NCI-H187 treated with DMSO at 0.1 percent for 48 hours (cell line): Measurements from ENCODE around the gene GAGE10.
"Not testable (repeated sequence)": the region's sequence is repeated elsewhere in the genome, so short reads cannot be mapped to it uniquely, and the experiment has no call there.

Experiments used
- DNase-seq: peaks from one replicate; lab custom pipeline; 2025; lab: John Stamatoyannopoulos, UW

Gene GAGE10

DNA sequence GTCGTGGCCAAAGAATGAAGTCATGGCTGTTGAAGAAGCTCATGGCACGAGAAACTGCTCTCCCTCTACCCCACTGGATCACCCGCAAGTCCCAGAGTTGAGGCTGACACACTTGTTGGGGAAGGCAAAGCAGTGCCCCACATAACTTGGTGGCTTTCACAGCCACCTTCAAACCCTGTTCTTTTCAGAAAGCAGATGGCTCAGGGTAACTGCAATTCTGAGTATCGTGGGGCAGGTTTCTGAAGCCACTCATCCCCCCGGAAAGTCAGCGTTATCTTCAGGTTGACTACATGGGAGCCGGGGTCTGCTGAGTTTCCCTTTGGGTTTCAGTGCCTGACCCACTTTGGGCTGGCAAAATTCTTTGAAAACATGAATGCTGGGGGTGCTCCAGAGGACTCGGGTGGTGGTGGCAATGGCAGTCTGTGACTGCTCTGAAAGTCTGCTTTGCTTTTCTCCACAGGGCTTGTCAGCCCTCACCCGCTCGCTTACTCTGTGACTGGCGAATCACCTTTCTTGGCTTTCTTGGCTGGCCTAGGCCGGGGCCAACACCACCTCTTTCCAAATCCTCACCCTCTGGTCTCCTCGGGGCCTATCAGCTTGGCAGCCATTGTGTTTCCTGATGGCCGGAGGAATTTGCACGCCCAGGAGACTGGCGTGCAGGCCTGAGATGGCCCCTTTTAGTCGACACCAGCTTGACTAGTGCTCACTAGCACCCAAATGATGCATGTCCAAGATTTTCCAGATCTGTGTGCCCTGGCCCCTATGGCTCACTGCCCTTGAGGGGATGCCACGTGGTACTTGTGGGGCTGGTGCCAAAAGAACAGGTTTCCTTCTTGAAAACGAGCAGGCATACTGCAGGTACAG, 26.5 kb upstream of the GAGE10 start:
- no peak for DNase-seq

DNA sequence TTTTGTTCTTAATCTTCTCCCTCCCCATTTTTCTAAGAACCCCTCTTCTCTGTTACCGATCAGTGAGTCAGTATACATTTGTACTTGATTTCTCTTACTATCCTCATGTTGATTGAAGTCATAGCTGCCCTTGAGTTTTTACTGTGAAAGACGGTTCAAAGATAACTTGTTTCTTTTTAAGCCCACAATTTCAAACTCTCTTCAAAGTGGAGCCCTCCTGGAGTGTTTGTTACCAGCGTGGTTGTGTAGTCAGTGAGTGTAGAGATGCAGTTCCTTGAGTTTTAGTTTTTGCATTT, 26.0 kb upstream of the GAGE10 start:
- no peak for DNase-seq

DNA sequence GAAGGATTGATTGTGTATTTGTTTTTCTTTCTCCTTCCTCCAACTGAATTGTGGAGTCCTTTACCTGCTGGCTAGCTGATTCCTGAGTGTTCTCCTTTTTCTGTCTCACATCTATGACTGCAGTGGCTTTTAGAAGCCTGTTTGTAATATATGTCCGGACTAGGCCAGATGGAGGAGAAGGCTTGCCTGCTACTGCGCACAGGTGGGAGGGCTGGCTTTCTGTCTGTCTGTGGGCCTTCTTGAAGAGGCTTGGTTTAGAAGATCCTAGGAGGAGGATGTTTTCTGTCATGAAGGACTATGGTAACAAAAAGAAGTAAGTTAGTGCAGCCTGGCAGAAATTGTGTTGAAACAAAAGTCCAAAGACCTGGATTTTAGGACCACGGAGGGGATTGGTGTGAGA, 25.4 kb upstream of the GAGE10 start:
- DNase-seq = no peak

DNA sequence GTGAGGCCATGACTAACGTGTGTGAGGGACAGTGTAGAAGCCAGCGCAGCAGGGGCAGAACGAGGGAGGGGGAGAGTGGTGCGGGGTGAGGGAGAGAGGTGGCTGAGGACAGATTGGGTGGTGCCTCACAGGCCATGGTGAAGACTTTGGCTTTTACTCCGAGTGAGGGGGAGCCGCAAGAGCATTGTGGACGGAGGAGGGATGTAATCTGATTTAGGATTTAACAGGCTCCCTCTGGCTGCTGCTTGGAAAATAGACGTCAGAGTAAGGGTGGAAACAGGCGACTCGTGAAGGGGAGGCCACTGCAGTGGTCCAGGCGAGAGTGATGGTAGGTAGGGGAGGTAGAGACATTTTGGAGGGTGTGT, 20.8 kb upstream of the GAGE10 start:
- no peak for DNase-seq

DNA sequence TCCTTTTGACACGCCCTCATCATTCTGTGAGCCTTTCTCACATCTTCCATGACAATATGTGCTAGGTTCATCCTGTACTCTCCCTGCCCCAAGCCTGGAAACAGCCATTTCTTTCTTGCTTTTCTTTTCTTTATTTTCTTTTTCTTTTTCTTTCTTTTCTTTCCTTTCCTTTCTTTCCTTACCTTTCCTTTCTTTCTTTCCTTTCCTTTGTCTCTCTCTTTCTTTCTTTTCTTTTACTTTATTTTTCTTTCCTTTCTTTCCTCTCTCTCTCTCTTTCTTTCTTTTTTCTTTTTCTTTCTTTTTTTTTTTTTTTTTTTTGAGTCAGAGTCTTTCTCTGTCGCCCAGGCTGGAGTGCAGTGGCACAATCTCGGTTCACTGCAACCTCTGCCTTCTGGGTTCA, 19.2 kb upstream of the GAGE10 start:
- DNase-seq = no peak

DNA sequence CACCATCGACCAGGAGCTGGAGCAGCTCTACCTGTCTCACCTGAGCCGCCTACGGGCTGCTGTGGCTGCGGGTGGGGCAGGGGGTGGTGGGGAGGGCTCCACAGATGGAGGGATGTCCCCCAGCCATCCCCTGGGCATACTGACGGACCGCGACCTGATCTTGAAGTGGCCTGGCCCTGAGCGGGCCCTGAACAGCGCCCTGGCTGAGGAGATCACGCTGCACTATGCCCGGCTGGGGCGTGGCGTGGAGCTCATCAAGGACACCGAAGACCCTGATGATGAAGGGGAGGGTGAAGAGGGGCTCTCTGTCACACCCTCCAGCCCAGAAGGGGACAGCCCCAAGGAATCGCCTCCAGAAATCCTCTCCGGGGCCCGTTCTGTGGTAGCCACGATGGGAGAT, 17.3 kb upstream of the GAGE10 start:
- no peak for DNase-seq

DNA sequence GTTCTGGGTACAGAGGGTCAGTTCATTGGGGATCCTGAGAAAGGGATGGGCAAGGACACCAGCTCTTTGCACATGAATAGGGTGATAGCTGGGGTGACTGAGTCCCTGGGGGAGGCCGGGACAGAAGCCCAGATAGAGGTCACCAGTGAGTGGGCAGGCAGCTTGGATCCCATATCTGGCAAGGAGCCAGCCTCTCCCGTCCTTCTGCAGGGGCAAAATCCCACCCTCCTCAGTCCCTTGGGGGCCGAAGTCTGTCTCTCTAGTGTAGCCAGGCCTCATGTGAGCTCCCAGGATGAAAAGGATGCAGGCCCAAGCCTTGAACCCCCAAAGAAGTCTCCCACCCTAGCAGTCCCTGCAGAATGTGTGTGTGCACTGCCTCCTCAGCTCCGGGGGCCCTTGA, 16.9 kb upstream of the GAGE10 start:
- no peak for DNase-seq

DNA sequence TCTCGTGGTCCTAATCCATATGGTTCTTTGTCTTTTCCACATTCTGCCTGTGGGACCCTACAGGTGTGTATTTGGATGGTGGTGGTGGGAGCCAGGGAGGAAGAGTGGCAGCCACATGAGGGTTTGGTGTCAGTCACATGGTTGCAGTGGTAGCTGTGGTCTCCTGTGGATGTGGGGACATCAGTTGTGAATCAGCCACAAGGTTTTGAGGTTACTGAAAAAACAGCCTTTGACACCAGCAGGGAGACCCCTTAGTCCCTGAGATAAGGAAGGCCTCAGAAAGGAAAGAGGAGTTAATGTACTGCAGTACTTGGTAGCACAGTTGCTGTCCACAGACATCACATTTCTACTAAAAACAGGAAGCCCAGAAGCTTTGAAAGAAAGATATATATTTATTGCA, 15.8 kb upstream of the GAGE10 start:
- DNase-seq = no peak

DNA sequence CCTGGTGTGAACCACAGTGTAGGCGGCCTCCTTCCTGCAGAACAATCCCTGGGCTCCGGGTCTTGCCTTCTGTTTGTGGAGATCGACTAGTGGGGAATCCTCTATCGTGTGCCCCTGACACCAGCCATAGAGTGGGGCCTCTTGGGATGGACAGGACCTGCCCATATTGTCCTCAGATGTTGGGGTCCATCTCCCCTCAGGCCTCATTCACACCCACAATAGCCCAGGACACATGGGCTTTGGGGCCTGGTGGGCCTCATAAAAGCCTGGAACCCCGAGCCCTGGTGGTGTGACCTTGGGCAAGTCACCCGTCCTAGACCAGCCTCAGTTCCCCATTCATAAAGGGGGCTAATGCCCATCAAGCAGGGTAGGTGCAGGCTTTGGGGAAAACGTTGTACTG, 13.2 kb upstream of the GAGE10 start:
- no peak for DNase-seq

DNA sequence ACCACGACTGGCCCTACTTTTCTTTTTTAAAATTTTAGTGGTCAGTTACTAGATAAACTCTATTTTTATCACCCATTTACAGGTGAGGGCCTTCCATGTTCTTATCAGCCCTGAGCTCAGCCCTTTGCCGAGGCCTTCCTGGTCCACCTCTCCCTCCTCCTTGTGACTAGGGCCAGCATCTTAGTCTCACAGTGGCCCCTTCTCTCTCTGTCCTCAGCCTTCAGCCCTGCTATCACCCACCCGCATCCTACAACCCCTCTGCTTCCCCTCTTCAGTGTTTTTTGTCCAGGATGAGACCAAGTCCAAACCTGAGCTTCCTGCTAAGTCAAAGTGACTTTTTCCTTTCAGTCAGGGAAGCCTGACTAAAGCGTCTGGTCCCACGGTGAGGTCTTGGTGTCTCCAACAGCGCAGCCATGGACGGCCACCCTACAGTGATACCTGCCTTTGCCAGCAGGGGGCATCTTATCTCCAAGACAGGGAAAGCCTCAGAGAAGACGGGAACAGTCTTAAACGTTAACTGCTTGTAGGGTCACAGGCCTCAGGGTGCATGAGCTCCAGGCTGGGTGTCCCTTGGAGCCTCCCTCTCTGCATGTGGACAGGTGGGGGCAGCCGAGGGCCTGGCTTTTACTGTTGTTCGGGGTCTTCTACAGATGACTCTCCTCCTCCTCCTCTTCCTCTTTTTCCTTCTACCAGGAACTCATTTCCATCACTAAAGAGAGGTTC, 11.7 kb upstream of the GAGE10 start:
- DNase-seq = no peak

DNA sequence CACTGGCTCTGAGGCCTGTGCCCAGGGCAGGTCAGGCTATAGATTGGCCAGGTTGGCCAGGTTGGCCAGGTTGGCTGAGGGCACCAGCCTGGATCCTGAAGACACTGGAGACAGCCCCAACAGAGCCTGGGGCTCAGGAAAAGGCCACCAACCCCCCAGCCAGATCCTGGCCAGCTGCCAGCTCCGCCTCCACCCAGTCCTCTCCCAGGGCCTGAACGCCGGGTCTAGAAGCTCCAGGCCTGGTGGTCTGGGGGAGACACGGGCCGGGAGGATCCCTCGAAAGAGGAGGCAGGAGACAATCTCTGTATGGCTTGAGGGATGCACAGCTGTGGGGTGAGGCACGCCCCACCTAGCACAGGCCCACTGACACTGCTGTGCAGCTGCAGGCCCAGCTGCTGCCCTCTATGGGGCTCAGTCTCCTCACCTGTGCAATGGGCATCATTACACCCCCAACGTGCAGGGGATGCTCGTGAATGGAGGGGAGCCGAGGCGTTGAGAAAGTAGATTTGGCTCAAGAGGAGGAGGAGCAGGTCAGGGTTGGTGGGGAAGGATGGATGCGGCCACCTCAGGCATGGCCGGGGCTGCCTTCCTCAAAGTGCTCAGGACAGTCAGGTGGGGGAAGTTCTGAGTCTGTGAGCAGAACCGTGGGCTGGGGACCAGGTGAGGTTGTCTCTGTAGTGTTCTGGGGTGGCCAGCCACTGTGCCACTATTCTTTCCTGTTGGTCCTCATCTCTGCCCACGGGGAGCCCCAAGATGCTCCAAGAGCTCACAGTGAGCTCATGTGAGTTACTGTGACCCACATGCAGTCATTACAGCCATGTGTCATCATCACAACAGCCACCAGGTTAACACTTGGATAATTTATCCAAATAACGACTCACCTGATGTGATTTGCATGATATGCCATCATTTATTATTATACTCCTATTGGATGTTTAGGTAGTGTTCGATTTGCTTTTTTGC, 10.8 kb upstream of the GAGE10 start:
- DNase-seq = no peak

DNA sequence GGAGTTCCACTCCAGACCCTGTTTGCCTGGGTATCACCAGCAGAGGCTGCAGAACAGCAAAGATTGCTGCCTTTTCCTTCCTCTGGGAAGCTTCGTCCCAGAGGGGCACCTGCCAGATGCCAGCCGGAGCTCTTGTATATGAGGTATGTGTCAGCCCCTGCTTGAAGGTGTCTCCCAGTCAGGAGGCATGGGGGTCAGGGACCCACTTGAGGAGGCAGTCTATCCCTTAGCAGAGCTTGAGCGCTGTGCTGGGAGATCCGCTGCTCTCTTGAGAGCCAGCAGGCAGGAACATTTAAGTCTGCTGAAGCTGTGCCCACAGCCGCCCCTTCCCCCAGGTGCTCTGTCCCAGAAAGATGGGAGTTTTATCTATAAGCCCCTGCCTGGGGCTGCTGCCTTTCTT, 4.2 kb upstream of the GAGE10 start:
- not testable (repeated sequence) for DNase-seq

DNA sequence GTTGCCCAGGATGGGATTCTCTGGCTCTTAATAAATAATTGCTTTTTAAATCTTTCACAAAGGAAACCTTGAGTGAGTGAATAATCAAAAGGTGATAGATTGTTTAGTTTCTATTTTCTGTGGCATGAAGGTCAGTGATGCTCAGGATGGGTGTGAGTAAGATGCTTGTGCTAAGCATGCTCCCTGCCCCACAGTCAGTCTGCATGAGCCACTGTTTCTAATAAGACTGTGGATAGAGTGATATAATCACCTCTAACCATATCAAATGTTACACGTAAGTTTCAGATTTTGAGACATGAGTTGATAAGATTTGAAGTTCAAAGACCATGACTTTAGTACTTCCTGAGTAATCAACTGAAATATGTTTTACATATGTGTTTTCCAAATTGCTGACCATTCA, 2.7 kb upstream of the GAGE10 start:
- no peak for DNase-seq

DNA sequence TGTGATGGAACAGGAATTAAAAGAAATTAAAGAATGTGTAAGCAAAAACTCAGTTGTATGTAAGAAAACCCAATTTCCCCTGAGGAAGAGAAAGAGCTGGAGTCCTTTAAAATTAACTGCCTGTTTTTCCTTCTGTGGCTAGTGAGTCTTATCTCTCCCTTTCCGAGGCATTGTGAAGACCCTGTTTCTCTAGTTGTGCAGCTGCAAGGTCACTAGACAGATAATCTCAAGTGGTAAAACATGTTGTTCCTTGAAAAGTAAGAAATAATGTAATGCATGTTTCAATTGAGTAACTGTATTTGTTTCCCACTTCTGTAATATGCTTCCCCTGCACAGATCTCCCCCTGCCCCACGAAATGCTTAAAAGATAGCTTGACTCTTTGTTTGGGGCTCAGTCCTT, 4.3 kb downstream of the GAGE10 start:
- not testable (repeated sequence) for DNase-seq

DNA sequence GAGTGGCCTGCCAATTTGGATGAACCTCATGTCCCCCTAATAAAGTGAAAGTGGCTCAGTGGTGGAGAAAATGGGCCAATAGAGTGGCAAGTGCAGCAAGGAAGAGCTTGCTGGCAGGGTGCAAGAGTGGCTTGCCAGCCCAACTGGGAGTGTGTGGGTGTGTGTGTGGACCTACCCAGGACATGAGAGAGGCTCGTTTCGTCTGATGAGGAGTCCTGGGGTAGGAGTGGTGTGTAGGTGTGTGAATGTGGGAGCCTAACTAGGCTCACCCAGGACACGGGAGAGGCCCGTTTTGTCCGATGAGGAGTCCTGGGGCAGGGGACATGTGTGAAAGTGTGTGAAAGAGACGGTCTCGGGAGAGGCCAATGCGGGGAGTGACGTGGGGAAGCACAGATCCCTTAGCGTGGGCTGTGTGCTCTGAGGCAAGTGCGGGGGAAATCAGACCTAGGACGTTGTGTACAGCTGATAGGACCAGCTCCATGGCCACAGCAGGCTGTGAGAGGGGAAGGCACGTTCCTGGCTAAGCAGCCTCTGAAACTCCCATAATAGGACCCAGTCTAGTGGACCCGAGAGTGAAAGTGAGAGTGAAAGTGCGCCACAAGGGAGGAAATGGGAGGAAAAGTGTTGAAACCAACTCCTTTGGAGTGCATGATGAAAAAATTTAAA, 5.3 kb downstream of the GAGE10 start:
- no peak for DNase-seq

DNA sequence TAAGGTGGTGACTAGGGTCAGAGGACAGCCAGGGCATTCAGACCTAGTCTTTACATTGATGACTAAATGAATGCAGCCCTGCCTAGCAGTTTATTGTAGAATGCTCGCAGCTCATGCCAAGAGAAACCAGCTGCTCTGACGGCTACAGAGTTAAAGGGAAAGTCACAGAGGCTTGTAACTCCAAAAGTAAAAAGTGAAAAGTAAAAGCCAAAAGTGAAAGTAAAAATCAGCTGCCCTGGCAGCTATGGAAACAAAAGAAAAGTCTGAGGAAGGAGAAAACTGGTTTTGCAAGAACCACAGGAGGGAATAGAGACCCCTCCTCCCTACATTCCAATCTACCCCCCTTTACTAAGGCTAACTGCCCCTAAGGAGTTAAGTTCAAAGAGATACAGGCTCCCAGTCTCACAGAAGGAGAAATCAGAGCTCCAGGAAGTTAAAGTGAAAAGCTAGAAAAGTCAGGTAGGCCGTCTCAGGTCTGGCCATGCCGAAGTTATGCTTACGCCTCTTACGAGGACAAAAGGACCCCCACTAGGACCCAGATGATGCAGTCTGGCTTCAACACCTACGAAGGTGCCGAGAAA, 6.0 kb downstream of the GAGE10 start:
- DNase-seq = no peak

DNA sequence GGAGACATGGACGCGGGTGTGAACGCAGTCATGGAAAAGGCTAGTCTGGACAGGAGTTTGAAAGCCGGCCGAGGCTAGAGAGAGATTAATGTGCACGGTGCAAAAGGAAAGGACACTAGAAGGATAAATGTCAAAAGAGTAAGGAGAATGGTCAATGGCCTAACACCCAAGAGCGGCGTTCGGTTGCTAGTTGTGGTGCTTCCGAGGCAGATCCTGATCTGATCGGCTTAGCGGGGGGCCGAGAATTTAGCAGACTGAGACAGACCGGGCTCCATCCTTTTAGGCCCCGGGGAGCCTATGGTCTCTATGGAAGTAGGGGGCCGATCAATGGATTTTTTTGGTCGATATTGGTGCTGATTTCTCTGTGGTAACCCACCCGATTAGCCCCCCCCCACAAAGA, 6.9 kb downstream of the GAGE10 start:
- no peak for DNase-seq

DNA sequence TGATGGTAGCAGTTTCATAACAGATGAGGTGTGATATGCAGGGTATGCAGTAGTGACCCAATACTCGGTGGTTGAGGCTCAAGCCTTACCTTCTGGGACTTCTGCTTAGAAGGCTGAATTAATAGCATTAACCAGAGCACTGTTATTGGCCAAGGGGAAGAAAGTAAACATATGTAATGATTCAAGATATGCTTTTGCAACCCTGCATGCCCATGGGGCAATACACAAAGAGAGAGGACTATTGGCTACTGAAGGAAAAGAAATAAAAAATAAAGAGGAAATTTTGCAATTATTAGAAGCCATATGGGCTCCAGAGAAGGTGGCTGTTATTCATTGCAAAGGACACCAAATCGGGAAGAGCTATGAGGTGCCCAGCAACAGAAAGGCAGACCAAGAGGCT, 8.7 kb downstream of the GAGE10 start:
- no peak for DNase-seq

DNA sequence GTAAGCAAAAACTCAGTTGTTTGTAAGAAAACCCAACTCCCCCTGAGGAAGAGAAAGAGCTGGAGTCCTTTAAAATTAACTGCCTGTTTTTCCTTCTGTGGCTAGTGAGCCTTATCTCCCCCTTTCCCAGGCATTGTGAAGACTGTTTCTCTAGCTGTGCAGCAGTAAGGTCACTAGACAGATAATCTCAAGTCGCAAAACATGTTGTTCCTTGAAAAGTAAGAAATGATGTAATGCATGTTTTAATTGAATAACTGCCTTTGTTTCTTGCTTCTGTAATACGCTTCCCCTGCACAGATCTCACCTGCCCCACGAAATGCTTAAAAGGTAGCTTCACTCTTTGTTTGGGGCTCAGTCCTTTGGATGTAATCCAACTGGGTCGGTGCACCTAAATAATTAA, 12.6 kb downstream of the GAGE10 start:
- no peak for DNase-seq

DNA sequence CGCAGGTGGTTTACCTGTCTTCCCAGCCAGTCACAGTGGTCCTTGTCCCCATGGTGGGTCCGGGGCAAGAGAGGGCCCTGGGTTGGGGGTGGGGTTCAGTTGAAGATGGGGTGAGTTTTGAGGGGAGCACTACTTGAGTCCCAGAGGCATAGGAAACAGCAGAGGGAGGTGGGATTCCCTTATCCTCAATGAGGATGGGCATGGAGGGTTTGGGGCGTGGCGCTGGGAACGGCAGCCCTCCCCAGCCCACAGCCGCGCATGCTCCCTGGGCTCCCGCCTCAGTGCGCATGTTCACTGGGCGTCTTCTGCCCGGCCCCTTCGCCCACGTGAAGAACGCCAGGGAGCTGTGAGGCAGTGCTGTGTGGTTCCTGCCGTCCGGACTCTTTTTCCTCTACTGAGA, 18.3 kb downstream of the GAGE10 start, which contains the start of gene GAGE12J:
TSS of gene GAGE12J (plus strand) at position 301 of the 400 bp plus-strand sequence. CDS start 1,157 bp downstream, outside the sequence.
- not testable (repeated sequence) for DNase-seq

DNA sequence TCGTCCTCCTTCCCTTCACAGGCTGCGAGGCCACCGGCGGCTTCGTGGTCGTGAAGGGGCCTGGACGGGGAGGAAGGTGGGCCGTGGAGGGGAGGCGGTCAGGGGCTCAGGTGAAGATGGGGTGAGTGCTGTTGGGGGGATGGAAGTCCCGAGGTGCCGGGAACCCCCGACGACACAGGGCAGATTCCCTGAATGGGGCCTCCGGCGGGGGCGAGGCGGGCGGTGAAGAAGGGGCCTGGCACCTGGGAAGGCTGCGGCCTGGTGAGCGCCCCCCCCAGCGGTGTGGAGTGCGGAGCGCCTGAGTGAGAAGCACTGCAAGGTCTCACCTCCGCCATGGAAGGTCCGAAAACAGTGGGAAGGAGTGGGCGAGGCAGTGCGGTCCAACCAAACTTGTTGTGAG, 18.8 kb downstream of the GAGE10 start:
- DNase-seq = not testable (repeated sequence)

DNA sequence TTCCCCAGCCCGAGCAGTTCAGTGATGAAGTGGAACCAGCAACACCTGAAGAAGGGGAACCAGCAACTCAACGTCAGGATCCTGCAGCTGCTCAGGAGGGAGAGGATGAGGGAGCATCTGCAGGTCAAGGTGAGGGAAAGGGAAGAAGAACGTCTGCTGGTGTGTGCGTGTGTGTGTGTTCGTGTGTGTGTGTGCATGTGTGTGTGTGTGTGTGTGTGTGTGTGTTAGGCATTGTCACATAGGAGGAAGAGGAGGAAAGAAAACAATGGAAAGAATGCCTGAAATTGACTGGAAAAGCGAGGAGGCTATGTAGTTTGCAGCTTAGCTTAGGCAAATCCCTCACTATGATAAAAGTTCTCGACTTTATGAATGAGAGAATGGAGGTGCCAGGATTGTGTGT, 20.3 kb downstream of the GAGE10 start:
- DNase-seq = not testable (repeated sequence)
